HG02870 (cell line): Measurements from ENCODE around the gene FARSB.
"Not testable (repeated sequence)": the region's sequence is repeated elsewhere in the genome, so short reads cannot be mapped to it uniquely, and the experiment has no call there.

Source experiments
- ATAC-seq: cut with Tn5 transposase; IDR thresholded peaks from one replicate; pipeline ENCODE4 v1.9.1; 2021; ENCODE audit warnings: mild to moderate bottlenecking, moderate library complexity; ENCODE audit not compliant: unreplicated experiment

FARSB gene

DNA sequence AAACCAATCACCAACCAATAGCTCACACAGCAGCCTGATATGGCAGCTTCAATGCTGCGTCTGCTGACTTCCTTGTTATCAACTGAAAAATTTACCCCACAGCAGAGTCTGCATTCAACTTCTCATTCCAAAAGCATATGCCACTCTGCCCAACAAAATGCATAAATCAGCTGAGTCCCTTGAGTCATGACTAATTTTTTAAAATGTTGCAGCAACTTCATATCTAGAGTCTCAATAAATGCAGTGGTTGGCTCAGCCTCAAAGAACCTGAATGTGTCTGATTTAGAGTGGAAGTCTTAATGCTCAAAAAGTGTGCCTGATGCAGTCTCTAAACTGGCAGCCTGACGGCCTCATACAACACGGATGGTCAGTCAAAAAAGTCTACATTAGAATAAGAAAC is 46.5 kb downstream of the FARSB start:
- ATAC-seq = no peak

DNA sequence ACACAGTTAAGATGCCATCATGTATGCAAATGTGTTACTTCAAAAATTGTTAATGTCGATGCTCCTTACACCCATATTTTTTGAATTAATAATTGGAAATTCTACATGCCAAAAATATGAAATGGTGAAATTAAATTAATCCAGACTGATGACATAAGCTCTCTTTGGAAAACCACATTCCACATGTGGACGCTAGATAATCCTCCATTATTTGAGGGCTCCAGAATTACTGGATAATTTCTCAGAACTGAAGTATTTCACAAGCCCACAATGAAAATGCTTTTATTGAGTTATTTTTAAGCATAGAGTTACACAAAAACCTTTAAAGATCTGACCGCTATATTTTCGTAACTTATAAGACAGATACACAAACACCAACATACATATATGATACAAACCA is 47.8 kb downstream of the FARSB start:
- no peak for ATAC-seq

DNA sequence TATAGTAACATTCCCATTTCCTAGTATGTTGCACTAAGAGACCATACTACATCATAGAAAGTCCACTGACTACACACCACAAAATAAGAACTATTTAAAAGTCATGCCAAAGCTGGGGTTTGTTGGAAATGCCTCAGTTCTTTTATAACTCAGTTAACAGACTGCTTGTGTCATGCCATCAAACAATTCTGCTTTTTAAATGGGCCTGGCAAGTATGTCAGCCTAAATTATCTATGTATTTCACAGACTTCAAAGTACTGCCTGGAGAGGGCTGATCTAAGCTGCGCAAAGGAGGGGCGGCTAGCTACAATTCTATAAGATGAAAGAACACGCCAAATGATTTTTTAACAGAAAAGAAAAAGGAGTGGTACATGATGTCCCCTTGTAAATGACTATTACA is 49.6 kb downstream of the FARSB start:
- no peak for ATAC-seq

DNA sequence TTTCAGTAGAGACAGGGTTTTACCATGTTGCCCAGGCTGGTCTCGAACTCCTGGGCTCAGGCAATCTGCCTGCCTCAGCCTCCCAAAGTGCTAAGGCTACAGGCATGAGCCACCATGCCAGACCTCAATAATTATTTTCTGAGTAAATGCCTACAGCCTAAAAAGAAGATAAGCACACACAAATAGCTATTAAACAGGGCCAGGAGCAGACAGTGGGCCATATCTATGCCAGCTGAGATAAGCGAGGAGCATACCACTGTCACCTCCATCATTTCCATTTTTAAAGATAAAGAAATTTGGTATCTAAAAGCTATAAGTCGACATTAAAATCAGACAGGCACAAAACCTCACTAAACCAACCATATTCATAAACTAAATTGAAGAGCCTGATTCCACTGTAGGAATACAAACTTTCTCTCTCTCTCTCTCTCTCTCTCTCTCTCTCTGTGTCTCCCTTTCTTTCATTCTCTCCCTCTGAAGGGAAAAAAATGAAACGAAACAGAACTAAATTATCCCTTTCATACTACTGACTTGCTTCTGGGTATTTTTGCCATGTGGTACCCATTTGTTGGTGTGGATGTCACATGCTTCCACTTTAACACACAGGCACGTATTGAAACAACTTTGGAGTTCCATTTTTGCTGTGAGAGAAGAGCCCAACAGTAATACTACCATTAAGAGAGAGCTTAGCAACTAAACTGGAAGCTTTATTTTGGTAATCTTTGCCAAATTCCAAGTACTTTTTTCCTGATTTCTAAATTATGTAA is 51.0 kb downstream of the FARSB start:
- ATAC-seq = no peak

DNA sequence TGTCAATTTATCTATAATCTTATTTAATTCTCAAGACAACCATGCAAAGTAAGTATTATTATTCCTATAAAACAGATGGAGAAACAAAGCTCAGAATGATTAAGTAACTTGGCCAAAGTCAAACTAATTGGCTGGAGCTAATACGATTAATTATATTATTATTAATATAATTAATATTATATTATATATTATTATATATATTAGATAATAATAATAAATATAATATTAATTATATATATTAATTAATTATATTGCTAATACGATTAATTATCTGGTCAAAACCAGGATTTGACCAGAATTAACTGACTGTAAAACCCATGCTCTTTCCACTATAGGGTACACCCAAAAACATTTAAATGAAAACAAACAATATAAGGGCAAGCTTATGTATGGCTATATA is 52.4 kb downstream of the FARSB start:
- no peak for ATAC-seq

DNA sequence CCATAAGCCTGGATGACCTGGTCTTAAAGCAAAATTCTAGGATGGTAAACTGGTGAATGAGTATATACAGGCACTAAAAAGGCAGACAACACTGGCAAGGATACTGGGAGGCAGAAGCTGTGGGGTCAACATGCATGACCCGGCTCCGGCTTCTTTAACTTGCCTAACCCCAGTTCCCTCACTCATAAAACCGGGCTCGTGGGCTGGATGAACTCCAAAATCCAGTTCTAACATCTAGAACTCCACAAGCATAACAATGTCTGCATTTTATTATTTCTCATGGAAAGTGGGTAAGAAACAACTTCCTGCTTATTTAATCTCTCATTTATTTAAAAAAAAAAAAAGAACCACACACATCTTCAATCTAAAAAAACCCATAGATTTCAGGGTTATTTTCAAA is 57.3 kb downstream of the FARSB start:
- no peak for ATAC-seq

DNA sequence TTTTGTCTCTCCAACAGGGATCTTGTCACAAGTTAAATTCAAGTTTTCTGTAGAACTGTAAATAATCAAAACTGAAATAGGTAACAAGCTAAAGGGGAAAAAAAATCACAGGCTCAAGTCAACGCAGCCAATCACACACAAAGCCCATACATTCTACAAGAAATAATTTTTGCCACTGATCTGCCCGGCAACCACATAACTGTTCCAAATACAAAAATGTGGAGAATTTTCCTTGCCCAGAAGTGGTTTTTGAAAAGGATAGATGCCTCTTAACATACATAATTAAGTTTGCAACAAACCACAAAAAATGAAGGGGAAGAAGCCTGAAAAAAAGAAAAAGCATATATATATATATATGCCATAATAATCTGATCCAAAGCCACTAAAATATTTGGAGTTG is 60.3 kb downstream of the FARSB start:
- no peak for ATAC-seq

DNA sequence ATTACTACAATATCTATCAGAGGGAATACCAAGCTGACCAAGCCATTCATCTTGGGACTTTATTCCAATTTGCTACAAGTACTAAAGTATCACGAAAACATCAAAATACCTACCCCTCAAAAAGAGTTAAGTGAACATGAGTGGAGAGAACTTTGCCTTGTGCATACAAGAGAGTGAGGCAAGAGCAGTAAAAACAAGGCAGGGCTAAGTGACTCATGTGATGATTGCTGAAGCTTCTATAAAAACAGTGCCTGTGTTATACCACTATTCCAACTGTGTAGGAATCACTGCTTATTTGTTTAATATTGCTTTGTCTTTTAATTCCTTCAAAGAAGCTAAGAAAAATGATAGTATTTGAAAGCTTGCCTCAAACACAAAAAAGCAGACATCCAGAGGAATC is 61.2 kb downstream of the FARSB start:
- no peak for ATAC-seq

DNA sequence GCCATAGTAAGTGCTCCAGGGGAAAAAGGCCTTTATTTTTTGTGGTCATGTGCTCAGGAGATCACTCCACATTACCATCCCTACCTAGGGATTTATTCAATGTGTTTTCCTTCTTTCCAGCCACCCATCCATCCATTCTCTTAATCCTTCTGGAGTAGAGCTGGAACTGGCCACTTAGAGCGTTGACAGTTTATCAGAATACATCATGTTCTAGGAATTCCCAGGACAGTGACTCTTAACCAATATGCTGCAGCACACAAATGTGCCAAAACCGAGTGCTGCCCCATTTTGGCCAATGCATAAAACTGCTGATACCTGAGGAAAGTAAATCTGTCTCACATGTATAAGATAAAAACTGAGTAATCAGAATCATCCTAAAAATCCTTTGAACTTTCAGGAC is 63.7 kb downstream of the FARSB start:
- ATAC-seq = no peak

DNA sequence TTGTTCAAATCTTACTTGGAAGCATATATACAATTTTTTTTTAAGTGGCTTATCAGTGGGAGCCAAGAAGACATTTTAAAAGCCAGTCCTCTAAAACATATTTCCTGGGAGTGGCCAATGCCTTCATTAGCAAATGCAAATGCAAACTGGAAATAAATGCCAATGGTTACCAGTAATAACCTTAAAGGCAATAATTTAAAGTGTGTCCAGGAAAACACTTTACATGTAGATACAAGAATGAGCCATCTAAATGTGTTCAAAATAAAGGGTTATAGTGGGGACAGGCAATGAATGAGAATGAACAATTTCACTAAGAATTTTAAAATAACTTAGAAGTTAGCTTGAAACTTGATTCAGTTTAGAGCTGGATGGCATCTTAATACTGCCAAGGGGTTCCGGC is 64.2 kb downstream of the FARSB start:
- ATAC-seq = no peak

DNA sequence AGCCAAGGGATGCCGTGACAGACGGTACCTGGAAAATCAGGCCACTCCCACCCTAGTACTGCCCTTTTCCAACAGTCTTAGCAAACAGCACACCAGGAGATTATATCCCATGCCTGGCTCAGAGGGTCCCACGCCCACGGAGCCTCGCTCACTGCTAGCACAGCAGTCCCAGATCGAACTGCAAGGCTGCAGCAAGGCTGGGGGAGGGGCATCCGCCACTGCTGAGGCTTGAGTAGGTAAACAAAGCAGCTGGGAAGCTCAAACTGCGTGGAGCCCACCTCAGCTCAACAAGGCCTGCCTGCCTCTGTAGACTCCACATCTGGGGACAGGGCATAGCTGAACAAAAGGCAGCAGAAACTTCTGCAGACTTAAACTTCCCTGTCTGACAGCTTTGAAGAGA is 71.3 kb downstream of the FARSB start:
- not testable (repeated sequence) for ATAC-seq

DNA sequence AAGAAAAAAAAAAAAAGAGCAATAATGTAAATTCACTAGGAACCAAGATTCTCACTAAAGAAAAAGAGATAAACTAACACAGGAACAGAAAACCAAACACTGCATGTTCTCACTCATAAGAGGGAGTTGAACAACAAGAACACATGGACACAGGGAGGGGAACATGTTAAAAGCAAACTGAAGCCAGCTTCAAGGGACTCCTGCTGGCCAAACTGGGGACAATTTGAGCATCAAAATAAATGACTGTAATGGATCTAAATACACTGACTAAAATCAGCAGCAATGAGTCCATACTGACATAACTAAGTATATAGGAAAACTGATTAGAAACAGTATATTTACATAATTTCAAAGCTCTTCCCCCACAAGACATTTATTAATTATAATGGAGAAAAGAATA is 73.0 kb downstream of the FARSB start:
- ATAC-seq = no peak

DNA sequence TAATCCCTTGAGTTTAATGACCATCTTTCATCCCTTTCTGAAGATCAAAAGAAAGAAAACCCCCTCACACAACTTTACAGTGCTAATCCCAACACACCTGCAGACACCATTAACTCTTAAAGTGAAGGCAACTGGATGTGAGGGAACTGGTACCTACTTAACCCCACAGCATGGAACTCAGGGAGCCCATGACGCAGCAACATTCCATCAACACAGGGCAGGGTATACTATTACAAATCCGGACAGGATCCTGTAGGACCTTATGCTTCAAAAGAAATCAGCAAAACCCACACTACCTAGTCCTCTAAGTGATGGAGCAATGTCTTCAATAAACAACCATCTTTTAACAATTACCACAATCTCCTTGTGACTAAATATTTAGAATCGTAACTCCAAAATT is 78.6 kb downstream of the FARSB start:
- ATAC-seq = no peak

DNA sequence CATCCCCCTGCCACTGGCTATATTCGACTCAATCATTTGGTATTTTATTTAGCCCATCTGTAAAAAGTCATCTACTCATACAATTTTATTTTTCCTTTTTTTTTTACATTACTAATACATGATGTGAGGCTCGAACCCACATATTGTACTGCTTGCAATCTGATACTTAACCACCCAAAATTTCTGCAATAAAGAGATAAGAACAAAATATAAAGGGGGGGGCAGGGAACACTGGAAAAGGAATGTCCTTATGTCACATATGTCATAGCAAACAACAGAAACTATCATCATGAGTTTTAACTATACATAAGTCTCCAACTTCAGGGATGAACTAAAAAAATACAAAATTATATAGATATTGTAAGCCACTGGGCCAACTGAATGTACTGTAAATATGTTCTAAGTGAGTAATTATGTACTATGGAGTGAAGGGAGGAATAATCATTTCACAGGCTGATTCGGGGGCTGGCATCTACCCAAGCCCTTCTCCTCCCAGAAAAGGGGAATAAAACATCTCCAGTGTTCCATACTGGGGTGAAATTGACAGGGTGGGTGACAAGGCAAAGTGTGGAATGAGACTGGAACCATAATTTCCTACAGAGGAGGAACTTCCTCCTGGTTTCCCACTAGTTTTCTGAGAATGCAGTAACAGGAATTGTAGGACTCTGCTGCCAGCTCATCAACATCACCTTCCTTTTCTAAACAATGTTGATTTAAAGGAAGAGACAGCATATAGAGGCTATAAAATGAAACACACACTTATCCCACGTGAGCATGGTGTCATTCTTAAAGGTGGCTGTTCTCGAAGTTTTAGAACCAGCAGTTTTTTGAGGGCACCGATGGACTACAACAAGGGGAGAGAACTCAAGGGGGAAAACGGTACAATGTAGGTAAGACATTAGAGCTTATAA is 79.5 kb downstream of the FARSB start:
- ATAC-seq = no peak

DNA sequence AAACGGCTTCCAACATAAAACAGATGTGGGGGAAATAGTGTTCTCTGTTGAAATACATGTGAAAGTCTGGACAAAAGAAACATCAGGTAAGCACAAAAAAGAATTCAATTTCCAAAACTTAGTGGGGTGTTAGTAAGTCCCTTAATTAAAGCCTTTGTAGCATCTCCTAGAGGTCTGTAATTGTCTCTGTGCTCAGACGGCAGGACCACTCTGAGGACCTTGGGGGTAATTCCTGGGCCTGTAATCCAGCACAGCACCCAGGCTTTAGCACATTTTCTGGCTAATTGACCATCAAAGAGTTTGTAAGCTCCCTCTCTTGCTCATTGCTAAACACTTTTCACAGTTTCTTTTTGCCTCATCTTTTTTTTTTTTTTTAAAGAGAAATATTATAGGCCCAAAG is 80.3 kb downstream of the FARSB start:
- ATAC-seq = no peak

DNA sequence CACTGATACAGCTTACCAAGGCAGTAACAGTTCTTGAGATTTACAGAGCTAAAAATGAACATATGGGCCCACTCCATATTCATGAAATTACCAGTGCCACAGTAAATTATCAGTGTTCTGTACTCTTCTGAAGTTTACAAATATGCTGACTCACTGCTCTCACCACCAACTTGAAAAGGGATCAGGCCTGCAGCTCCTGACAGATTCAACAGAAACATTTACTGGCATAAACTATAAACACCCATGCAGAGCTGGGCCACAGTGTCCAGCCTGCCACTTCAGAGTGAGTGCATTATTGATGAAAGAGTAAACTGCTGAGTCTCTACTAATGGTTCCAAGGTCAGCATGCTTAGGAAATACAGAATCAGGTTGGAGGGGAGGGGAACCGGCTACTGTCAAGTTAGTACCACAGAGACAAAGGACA is 83.1 kb downstream of the FARSB start:
- ATAC-seq = no peak

DNA sequence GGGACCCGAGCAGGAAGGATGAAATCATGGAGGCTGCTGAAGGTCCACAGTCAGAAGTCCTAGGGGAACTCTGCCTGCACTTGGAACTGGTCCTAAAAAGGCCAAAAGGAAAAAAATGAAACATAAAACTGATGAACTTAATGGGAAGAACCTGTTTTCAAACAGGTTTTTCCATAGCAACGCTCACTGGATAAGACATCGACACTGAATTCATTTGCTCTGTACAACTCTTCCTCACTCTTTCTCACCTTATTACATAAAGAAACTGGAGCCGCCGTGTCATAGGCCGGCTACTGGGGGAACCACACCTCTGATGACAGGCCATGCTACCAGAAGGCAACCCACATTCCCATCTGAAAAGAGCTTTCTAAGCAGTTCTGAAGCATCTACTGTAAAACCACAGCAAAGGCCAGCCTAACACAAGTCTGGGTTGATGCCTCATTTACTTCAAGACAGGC is 83.6 kb downstream of the FARSB start:
- ATAC-seq = no peak

DNA sequence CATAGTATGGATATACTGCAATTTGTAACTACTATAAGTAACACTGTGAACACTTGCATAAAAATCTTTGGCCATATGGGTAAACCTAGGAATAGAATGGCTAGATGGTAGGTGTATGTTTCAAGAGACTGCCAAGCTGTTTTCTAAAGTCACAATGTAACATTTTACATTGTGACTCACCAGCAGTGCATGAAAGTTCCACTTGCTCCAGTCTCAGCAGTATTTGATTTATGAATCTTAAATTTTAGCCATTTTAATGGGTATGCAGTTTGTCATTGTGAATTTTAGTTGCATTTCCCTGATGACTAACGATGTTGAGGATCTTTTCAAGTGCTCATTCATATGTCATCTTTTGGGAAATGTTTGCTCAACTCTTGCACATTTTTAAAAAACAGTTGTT is 86.1 kb downstream of the FARSB start:
- no peak for ATAC-seq

DNA sequence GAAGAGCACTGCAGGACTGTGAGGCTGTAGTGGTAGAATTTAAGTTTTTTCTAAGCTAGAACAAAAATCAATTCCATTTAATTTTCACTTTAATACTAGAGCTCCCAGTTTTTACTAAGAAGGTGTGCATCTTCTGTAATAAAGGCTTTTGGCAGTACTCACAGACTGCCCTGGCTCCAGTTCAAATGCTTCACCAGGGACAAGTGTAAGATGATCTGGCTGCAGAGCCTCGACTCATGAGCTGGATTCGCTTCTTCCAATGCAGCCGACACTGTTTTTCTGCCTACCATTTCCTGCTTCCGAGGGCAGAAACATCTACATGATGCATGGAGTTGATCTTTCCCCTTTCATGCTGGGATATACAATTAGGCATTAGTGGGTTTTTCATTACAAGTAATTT is 87.0 kb downstream of the FARSB start:
- ATAC-seq = no peak

DNA sequence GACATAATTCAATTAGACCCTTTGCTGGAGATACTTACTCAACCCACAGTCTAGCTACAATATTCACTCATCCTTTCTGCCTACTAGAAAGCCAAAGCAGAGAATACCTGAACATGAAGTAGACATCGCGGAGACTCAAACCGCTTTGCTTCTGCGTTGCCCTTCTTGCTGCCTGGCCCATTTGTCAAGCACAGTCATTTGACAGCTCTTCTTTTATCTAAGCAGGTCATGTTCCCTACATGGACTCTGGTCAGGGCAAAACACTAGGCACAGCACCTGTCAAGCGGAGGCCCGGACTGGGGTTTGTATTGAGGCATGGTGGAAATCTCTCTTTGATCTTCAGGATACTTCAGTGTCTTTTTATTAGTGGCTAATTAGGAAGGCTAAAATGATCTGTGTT is 89.7 kb downstream of the FARSB start:
- ATAC-seq = no peak

DNA sequence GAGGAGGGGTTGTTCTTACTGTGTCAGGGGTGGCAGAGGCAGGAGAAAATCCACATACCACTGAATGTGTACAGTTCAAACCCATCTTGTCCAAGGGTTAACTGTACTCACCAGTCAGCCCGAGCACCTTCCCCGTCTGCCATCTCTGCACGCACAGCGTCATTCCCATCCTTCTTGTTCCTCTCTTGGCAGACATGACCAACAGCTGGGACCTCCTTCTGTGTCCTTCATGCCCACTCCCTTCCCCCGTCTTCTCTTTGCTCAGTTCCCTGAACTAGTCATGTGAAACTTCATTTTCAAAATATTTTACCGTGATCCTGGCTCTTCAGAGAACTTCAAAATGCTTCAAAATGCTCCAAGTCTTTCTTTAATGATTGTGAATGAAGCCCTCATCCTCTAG is 92.0 kb downstream of the FARSB start:
- no peak for ATAC-seq

DNA sequence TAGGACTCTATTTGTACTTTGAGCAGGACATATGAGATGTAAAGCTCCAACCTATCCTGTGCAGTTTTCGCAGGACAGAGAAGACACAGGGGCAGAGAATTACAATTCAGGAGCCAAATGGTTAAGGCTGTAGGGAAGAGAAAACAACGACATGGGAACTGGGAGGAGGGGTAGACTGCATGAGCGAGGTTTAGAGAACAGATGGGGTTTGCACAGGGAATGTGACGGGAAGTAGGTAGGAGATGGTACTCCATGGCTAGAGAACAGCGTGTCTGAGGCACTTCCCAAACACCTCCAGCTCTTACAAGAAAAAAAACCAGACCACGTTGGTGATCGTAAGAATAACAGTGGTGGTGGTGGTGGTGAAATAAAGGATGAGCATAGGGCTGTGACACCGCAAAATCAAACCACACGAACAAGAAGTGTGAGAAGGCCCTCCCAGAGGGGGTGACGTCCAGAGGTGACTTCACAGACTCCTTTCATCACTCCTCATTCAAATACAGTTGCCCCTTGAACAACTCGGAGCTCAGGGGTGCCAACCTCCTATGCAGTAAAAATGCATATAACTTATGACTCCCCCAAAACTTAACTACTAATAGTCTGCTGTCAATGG is 92.7 kb downstream of the FARSB start:
- ATAC-seq = no peak
